Stimulated activated CD4-positive, alpha-beta T cell treated with anti-CD3 and anti-CD28 coated beads, Interleukin-2, amount 100 ng/mL, for 24 hours (primary cell): Measurements from ENCODE around the gene MAPK8IP2.
"Not testable (repeated sequence)": the region's sequence is repeated elsewhere in the genome, so short reads cannot be mapped to it uniquely, and the experiment has no call there.

Experiments
- DNase-seq, 2 donors: peaks; one replicate each; pipeline ENCODE4 v3.0.0-alpha.2; 2020

MAPK8IP2 gene

DNA sequence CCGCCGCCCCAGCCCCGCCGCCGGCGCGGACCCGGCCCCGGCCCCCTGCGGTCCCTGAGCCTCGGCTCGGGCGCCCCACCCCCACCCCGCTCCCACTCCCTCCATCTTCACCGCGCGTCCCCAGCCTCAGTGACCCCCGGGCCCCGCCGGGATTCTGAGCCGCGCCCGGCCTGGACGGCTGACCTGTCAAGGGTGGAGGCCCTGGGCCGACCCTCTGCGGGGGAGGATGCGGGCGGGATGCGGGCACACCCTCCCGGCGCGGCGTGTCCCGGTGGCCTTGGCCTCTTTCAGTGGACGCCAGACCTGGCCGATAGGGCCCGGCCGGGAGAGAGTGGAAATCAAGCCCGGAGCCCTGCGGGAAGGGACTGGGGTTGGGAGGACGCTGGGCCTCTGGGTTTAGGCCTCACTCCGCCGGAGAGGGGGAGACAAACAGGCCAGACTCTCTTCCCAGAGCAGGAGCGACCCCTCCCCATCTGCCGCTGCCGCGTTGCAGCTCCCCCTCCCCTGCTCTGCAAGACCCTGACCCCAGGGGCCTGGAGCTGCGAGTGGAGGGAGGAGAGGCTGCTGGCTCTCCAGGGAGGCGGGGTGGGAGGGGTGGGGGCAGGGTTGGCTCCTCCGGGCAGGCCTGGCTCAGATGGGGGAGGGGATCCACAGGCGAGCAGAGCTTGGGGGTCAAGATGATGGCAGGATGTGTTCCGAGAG is 525 bp downstream of the MAPK8IP2 start:
- DNase-seq: no peak

DNA sequence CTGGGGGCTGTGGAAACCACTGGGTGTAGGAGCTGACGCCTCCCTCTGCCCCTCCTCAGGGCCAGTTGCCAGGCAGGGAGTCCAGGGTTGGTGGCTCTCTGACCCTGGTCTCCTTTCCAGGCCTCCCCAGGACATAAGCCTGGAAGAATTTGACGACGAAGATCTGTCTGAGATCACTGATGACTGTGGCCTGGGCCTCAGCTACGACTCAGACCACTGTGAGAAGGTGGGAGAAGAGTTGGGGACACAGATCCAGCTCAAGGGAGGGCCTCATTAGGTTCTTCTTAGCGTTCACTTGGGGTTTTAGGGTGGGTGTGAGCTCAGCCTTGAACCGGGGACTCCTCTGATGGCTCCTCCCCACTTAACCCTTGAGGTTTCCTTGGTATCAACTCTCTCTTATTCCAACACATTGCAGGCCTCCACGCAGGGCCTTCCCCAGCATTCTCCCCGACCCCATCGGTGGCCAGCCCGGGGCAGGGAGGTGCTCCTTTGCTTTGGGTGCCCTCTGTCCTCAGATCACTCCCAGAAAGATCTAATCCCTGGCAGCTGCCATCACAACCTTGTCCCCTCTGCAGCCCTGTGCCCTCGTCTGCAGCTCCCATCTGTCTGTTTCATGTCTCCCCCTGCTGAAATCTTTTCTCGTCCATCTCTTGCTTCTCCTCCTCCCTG is 1.2 kb downstream of the MAPK8IP2 start:
- no peak for DNase-seq

DNA sequence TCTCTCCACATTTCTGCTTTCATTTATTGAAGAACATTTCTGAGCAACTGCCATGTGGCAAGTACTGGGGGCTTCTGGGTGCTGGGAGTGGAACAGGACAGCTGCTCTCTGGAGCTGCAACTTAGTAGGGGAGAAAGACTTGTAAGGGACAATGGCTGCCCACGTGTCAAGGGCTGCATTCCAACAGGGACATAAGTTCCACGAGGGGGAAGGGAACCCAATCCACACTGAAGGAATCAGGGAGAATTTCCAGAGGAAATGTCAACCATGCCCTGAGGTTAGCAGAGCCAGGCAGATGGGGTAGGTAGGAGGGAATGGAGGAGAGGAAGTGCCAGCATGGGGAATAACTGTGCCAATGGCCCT is 1.7 kb downstream of the MAPK8IP2 start:
- DNase-seq: no peak

DNA sequence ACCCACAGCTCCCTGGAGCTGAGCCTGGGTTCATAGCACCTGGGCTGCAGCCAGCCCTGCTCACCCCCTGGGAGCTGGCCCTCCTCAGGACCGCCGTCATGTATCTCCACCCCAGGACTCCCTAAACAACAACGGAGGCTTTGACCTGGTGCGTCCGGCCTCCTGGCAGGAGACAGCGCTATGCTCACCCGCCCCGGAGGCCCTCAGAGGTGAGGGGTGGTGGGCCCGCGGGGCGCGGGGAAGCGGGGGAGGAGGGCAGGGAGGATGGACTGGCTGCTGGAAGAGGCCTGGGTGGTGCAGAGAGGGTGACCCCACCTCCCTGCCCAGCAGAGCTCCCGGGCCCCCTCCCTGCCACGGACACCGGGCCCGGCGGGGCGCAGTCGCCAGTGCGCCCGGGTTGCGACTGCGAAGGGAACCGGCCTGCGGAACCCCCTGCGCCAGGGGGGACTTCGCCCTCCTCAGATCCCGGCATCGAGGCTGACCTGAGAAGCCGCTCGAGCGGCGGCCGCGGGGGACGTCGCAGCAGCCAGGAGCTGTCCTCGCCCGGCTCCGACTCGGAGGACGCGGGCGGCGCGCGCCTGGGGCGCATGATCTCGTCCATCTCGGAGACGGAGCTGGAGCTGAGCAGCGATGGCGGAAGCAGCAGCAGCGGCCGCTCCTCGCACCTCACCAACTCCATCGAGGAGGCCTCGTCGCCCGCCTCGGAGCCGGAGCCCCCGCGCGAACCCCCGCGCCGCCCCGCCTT is 3.1 kb downstream of the MAPK8IP2 start:
- DNase-seq: no peak

DNA sequence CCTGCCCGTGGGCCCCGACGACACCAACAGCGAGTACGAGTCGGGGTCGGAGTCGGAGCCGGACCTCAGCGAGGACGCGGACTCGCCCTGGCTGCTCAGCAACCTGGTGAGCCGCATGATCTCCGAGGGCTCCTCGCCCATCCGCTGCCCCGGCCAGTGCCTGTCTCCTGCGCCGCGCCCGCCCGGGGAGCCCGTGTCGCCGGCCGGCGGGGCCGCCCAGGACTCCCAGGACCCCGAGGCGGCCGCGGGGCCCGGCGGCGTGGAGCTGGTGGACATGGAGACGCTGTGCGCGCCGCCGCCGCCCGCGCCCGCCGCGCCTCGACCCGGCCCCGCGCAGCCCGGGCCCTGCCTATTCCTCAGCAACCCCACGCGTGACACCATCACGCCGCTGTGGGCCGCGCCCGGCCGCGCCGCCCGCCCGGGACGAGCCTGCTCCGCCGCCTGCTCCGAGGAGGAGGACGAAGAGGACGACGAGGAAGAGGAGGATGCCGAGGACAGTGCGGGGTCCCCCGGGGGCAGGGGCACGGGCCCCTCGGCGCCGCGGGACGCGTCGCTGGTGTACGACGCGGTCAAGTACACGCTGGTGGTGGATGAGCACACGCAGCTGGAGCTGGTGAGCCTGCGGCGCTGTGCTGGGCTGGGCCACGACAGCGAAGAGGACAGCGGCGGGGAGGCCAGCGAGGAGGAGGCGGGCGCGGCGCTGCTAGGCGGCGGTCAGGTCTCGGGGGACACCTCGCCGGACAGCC is 3.8 kb downstream of the MAPK8IP2 start:
- DNase-seq: no peak

DNA sequence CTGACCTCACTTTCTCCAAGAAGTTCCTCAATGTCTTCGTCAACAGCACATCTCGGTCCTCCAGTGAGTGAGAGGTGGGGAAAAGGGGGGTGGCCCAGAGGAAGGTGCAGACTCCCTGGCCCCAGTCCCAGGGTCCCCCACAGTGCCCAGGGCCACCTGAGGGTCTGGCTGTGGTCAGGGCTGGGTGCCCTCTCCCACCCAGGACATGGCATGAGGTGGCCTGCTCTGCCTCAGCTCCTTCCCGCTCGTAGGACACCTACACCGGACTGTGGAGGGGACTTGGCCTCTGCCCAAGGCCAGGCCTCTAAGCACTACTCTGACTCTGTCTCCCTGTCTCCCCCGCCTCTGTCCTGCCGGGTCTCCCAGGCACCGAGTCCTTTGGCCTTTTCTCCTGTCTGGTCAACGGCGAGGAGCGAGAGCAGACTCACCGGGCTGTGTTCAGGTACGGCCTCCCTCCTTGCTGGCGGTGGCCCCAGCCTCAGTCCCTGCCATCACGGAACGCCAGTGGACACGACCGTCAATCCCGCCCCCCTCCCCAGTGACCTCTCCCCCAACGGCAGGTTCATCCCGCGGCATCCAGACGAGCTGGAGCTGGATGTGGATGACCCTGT is 4.5 kb downstream of the MAPK8IP2 start:
- no peak for DNase-seq

DNA sequence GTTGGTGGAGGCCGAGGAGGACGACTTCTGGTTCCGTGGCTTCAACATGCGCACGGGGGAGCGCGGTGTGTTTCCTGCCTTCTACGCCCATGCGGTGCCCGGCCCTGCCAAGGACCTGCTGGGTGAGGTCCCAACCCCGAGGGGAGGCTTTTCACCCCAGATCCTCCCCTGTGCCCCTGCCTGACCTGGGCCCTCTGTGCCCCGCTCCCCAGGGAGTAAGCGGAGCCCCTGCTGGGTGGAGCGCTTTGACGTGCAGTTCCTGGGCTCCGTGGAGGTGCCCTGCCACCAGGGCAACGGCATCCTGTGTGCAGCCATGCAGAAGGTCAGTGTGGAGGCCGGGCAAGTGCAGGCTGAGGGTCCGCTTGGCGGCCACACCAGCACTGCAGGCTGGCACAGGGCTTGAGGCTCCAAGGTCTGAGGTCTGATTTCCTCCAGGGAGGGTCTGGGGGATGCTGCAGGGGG is 5.1 kb downstream of the MAPK8IP2 start:
- no peak for DNase-seq

DNA sequence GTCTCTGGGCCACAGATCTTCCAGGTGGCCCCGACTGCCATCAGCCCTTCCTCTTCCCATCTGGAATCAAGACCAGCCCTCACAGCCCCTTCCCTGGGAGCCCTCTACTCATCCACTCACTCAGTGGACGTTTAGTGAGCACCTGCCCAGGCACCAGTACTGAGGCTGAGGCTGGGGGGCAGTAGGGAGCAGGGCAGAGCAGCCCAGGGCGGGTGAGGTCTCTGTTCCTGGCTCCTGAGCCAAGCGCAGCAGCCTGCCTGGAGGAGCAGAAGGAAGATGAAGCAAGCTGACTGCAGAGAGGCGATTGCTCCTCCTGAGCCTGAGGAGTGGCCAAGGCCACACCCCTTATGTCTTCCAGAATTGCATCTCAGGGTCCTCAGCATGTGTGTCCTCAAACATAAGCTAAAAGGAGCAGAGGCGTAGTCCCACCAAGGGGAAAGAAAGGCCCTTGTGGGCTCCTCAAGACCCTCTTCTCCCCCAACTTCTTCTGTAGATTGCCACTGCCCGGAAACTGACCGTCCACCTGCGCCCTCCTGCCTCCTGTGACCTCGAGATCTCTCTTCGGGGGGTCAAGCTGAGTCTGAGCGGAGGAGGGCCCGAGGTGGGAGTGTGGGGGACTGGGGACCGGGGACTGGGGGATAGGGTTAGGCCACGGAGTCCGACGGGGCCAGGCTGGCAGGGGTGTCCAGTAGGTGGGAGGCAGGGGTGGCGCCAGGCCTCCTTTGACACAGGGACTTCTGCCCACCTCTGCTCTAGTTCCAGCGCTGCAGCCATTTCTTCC is 5.8 kb downstream of the MAPK8IP2 start:
- DNase-seq: no peak

DNA sequence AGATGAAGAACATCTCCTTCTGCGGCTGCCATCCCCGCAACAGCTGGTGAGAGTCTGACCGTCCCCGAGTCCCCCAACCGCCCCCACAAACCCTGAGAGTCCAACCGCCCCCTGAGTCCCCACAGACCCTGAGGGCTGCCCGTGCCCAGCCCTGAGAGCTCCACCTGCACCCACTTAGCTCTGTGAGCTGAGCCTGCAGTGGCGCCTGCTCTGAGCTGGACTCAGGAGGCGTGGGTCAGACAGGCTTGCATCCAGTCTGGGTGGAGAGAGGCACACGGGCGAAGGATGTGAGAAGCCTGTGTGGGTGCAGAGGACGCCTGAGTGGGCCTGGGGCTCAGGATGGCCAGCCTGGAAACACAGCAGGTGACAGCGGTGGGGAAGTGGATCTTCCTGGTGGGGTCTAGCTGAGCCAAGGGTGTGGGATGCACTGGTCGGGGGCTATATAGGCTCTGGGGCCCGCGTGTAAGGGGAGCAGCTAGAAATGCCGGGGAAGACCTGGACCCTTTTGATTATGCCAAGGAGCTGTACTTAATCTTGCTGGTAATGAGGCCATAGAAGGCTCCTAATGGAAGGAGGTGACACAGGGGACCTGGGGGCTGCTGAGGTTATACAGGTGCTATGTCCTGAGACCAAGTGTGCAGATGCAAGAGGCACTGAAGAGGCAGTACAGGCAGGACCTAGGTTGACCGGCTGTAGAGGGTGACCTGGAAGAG is 6.5 kb downstream of the MAPK8IP2 start:
- no peak for DNase-seq

DNA sequence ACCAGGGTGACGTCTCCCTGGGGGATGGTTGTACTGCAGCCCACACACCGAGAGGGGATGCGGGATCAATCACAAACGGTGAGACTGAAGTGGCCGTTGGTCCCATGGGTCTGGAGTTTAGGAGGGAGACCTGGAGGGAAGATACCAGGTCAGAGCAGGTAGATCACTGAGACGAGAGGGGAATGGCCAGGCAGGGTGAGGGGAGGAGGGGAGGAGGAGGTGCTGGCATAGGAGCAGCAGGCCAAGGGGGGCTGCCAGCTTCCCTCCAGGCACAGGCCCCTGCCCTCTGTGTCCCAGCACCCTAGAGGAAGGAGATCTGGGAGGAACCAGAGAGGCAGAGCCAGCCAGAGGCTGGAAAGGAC is 7.0 kb downstream of the MAPK8IP2 start:
- DNase-seq: no peak

DNA sequence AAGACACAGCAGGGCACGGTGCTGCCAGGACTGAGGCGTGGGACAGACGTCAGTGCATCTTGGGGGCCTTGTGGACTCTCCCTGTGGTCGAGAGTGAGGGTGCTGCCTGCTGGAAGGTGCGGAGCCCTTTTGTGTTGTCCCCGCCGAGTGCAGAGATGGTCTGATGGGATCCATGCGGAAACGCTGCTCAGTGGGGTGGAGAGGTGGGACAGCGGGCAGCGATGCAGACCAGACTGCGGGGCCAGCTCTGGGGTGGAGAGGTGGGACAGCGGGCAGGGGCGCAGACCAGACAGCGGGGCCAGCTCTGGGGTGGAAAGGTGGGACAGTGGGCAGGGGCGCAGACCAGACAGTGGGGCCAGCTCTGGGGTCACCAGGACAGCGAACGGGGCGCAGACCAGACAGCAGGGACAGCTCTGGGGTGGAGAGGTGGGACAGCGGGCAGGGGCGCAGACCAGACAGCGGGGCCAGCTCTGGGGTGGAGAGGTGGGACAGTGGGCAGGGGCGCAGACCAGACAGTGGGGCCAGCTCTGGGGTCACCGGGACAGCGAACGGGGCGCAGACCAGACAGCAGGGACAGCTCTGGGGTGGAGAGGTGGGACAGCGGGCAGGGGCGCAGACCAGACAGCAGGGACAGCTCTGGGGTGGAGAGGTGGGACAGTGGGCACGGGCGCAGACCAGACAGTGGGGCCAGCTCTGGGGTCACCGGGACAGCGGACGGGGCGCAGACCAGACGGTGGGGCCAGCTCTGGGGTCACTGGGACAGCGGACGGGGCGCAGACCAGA is 7.7 kb downstream of the MAPK8IP2 start:
- DNase-seq: not testable (repeated sequence)

DNA sequence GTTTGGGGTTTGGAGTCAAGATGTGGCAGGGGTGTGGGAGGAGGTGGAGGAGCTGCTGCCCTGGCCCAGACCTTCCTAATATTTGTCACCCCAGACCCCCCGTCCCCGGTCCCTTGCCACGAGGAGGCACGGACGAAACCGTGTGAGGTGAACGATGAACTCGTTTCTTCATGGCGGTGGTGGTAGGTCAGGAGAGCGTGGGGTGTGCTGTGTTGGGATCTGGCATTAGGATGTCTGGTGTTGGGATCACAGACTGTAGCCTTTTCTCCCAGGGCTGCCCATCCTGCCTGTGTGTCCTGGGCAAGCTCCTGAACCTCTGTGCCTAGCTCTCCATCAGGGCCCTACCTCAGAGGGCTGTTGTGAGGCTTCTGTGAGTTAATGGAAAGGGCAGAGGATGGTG is 8.4 kb downstream of the MAPK8IP2 start:
- DNase-seq: no peak

DNA sequence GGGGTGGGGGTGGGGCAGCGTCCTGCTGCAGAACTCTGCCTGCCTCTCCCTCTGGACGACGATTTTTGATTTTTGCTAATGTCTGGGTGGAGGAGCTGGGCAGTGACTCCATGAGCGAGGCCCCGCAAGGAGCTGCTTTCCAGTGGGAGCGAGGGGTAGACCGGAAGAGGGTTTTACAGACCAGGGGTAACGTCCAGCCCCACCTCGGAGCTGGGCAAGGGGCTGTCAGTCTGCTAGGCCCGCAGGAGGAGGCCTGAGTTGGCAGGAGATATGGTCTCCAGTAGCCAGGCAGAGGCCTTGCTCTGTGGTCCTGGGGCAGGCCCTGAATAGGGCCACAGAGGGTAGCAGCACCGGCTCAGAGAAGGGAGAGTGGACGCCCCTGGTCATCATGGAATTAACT is 9.0 kb downstream of the MAPK8IP2 start:
- no peak for DNase-seq

DNA sequence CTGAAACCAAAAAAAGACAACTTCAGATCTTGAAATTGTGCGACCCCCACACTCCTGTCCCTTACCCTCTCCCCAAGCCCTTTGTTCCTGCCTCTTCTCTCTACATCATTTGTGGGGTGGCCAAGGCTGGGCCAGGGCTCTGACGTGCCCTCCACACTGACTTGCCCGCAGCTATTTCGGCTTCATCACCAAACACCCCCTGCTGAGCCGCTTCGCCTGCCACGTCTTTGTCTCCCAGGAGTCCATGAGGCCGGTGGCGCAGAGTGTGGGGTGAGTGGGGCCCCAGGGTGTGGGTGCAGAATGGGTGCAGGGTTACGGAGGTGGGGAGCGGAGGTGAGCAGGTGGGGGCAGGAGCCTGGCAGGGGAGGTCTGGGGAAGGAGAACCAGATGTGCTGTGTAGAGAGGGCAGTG is 9.5 kb downstream of the MAPK8IP2 start:
- DNase-seq: no peak

DNA sequence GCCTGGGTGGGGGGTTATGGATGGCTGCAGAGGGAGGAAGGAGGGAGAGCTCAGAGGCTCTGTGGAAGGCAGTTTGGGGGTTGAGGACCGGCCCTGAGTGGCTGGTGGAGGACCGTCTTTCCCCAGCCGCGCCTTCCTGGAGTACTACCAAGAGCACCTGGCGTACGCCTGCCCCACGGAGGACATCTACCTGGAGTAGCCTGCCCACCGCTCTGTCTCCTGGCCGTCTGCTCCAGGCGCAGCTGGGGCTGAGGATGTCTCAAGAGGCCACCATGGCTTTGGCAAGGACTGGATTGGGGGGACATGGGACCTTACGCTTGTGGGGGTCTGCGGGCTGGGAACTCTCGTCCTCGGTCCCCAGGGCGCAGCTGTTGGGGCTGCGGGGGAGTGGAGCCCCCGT is 10.0 kb downstream of the MAPK8IP2 start:
- DNase-seq: no peak

DNA sequence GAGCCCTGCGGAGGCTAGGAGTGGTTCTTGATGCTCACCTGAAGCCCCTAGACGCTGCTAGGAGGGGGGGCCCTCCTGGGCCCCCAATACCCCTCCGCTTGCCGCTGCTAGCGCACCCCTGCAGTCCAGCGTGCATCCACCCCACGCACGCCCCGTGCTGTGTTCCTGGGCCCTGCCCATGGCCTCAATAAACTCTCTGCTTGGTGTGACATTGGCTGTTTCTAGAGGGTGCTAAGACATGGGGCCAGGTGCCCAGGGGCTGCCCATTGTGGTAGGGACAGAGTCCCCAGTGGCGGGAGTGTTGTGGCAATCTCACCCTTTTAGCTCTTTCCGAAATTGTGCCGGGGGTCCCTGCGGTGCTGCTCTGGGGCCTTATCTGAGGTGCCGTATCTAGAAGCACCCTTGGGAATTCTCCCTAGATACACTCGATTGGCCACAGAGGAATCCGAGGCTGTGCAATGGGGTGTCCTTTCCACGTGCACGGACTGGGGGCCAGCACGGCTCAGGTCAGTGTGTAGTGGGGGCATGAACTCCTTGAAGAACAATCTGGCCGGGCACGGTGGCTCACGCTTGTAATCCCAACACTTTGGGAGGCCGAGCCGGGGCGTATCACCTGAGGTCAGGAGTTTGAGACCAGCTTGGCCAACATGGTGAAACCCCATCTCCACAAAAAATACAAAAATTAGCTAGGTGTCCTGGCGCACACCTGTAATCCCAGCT is 10.9 kb downstream of the MAPK8IP2 start:
- no peak for DNase-seq

DNA sequence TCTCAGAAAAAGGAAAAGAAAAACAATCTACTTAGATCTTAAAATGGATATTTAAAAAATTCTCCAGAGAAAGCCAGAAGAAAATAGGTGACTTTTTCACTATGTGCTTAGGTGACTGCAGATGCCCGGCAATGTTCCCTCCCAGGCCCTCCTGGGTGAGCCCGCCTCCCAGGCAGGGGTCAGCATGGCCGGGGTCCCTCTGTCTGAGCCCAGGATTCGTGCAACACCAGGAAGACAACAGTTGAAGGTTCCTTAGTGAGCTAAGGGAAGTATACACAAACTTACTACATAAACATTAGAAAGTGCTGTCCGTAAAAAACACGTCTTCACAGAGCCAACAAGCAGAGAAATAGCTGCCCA is 11.6 kb downstream of the MAPK8IP2 start:
- DNase-seq: no peak

DNA sequence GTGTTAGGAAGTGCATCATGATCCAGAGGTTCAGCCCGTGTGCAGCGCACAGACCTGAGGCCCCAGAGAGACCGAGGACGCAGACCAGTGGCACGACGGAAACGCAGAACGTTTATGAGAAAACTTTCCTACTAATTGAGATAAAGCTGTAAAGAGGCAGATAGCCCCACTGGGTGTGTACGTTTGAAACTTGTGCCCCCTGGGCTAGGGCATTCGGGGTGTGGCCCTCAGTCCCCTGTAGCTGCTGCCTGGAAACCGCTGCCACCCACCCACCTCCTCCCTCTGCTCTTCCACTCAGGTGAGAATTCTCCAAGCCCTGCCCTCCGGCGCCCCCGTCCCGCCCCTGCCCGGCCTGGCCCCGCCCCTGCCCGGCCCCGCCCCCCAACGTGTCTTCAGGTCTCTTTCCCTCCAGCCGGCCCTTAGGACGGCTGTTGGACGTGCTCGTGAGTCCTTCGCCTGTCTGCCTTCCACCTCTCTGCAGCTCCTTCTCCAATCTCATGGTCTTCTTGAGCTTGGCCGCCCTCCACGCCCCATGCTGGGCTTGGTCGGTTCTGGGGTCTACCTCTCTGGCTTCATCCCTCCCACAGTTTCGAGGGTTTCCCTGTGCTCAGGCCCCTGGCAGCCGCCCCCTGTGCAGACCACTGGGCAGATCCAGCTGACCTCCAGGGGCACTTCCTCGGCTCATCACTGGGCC is 12.1 kb downstream of the MAPK8IP2 start:
- DNase-seq: peak in 1 of 2 donors; percentile 30

DNA sequence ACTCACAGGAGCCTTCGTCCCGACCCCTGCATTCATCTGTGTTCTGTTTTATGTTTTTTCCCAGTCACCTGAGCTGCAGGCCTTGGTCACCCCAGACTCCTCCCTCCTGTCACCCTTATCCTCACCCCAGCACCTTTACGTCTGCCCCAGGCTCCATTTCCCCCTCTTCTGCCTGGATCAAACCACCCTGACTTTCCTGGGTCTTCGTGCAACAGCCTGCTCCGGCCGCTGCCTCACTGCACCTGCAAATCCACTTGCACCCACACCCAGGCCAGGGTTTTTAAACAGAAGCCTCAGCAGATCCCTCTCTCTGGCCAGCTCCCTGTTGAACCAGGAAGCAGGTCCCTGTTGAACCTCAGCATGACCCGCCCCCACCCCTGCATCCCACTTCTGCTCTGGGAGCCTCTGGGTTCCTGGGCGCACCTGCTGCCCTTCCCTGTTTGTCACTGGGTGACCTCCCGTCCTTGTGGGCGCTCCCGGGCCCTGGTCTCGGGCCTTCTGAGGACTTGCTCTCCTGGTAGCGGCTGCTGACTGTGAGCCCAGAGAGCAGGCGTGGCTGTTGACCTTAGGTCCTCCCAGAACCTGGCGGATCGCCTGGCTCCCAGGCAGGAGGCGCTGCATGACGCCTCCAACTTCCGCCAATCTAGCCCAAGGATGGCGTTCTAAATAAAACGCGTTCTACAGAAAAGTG is 12.8 kb downstream of the MAPK8IP2 start:
- DNase-seq: no peak
